Measurements from ENCODE around the gene SELENON.

The SELENON gene

DNA sequence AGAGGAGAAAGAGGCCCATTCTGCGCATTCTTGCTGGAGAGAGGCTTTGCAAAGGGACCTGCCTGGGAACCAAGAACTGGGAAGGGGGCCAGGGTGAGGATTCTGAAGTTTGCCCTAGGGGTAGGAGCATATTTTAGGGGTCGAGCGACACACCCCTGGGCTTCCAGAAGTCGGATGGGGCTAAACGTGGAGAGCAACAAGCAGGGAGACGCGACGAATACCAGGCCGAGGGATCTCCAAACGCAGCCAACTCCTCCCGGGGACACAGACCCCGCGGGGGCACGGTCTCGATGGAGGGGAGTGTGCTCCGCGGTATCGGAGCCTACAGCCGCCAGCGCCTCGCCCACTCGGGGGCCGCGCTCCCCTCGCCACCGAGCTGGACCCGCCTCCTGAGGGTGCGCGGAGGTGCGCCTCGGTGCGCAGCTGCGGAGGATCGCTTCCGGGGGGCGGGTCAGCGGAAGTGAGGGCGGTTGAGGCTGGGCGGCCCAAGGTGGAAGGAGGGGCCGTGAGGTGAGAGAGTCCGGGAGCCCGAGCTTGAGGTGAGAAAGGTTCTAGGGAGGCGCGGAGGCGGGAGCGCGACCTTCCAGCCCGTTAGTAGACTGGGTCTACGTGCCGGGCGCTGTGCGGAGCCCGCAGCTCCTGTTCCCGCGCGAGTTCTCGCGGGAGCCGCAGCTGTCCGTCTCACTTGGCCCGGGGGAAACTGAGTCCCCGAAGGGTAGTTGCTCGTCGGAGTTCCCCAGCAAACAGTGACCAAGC is 19.7 kb downstream of the SELENON start, which contains the start of gene MTFR1L (continued):
- TF ChIP-seq SALL2 (tag by site-specific recombination; IDR thresholded peaks at IDR 0.05; ENCODE audit: borderline replicate concordance) (no peak), ZBTB48 (tag by site-specific recombination; IDR thresholded peaks at IDR 0.05) (peak; percentile 99), ZEB2 (tag by site-specific recombination; IDR thresholded peaks at IDR 0.05) (peak; percentile 78), ZNF248 (tag by site-specific recombination; IDR thresholded peaks at IDR 0.05) (no peak), ZNF571 (tag by site-specific recombination; IDR thresholded peaks at IDR 0.05) (no peak), ZNF394 (tag by site-specific recombination; IDR thresholded peaks at IDR 0.05; ENCODE audit: borderline replicate concordance) (no peak), ZNF843 (tag by site-specific recombination; IDR thresholded peaks at IDR 0.05) (0 out of 2 replicates have a peak, but pooled peaks have one; percentile 26), ZNF521 (tag by site-specific recombination; IDR thresholded peaks at IDR 0.05) (no peak), RBAK (tag by site-specific recombination; IDR thresholded peaks at IDR 0.05) (no peak), MZF1 (tag by site-specific recombination; IDR thresholded peaks at IDR 0.05; ENCODE audit: borderline replicate concordance) (peak; percentile 52; the same call in 1 of the 2 replicates), ZNF335 (tag by site-specific recombination; conservative IDR thresholded peaks at IDR 0.05) (peak; percentile 77; the same call in 1 of the 2 replicates), ZXDB (tag by site-specific recombination; IDR thresholded peaks at IDR 0.05) (peak; percentile 66), ZNF37A (tag by site-specific recombination; IDR thresholded peaks at IDR 0.05) (peak; percentile 85), BCL11A (tag by site-specific recombination; IDR thresholded peaks at IDR 0.05; ENCODE audit: low read depth) (peak; percentile 75), ZNF629 (tag by site-specific recombination; IDR thresholded peaks at IDR 0.05) (0 out of 2 replicates have a peak, but pooled peaks have one; percentile 26), ZNF292 (tag by site-specific recombination; IDR thresholded peaks at IDR 0.05; ENCODE audit: borderline replicate concordance, low read depth) (no peak), ZNF660 (tag by site-specific recombination; IDR thresholded peaks at IDR 0.05) (0 out of 2 replicates have a peak, but pooled peaks have one; percentile 22), ZFHX2 (tag by site-specific recombination; conservative IDR thresholded peaks at IDR 0.05) (peak; percentile 96), ZNF473 (tag by site-specific recombination; IDR thresholded peaks at IDR 0.05) (no peak), GLIS2 (tag by site-specific recombination; IDR thresholded peaks at IDR 0.05) (peak; percentile 85), ZNF324 (tag by site-specific recombination; IDR thresholded peaks at IDR 0.05) (peak; percentile 16), KLF16 (tag by site-specific recombination; IDR thresholded peaks at IDR 0.05) (peak; percentile 95)
- TF ChIP-seq, protein P1, sequence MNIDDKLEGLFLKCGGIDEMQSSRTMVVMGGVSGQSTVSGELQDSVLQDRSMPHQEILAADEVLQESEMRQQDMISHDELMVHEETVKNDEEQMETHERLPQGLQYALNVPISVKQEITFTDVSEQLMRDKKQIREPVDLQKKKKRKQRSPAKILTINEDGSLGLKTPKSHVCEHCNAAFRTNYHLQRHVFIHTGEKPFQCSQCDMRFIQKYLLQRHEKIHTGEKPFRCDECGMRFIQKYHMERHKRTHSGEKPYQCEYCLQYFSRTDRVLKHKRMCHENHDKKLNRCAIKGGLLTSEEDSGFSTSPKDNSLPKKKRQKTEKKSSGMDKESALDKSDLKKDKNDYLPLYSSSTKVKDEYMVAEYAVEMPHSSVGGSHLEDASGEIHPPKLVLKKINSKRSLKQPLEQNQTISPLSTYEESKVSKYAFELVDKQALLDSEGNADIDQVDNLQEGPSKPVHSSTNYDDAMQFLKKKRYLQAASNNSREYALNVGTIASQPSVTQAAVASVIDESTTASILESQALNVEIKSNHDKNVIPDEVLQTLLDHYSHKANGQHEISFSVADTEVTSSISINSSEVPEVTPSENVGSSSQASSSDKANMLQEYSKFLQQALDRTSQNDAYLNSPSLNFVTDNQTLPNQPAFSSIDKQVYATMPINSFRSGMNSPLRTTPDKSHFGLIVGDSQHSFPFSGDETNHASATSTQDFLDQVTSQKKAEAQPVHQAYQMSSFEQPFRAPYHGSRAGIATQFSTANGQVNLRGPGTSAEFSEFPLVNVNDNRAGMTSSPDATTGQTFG (tag by site-specific recombination; IDR thresholded peaks at IDR 0.05; ENCODE audit: borderline replicate concordance): 0 out of 2 replicates have a peak, but pooled peaks have one; percentile 3
- TF ChIP-seq, protein P2, sequence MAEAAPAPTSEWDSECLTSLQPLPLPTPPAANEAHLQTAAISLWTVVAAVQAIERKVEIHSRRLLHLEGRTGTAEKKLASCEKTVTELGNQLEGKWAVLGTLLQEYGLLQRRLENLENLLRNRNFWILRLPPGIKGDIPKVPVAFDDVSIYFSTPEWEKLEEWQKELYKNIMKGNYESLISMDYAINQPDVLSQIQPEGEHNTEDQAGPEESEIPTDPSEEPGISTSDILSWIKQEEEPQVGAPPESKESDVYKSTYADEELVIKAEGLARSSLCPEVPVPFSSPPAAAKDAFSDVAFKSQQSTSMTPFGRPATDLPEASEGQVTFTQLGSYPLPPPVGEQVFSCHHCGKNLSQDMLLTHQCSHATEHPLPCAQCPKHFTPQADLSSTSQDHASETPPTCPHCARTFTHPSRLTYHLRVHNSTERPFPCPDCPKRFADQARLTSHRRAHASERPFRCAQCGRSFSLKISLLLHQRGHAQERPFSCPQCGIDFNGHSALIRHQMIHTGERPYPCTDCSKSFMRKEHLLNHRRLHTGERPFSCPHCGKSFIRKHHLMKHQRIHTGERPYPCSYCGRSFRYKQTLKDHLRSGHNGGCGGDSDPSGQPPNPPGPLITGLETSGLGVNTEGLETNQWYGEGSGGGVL (tag by site-specific recombination; IDR thresholded peaks at IDR 0.05): peak; percentile 75
- TF ChIP-seq, protein P3, sequence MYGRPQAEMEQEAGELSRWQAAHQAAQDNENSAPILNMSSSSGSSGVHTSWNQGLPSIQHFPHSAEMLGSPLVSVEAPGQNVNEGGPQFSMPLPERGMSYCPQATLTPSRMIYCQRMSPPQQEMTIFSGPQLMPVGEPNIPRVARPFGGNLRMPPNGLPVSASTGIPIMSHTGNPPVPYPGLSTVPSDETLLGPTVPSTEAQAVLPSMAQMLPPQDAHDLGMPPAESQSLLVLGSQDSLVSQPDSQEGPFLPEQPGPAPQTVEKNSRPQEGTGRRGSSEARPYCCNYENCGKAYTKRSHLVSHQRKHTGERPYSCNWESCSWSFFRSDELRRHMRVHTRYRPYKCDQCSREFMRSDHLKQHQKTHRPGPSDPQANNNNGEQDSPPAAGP (tag by site-specific recombination; IDR thresholded peaks at IDR 0.05): peak; percentile 63
- TF ChIP-seq, protein P4, sequence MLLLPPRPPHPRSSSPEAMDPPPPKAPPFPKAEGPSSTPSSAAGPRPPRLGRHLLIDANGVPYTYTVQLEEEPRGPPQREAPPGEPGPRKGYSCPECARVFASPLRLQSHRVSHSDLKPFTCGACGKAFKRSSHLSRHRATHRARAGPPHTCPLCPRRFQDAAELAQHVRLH (tag by site-specific recombination; IDR thresholded peaks at IDR 0.05): peak; percentile 85
- TF ChIP-seq, protein P5, sequence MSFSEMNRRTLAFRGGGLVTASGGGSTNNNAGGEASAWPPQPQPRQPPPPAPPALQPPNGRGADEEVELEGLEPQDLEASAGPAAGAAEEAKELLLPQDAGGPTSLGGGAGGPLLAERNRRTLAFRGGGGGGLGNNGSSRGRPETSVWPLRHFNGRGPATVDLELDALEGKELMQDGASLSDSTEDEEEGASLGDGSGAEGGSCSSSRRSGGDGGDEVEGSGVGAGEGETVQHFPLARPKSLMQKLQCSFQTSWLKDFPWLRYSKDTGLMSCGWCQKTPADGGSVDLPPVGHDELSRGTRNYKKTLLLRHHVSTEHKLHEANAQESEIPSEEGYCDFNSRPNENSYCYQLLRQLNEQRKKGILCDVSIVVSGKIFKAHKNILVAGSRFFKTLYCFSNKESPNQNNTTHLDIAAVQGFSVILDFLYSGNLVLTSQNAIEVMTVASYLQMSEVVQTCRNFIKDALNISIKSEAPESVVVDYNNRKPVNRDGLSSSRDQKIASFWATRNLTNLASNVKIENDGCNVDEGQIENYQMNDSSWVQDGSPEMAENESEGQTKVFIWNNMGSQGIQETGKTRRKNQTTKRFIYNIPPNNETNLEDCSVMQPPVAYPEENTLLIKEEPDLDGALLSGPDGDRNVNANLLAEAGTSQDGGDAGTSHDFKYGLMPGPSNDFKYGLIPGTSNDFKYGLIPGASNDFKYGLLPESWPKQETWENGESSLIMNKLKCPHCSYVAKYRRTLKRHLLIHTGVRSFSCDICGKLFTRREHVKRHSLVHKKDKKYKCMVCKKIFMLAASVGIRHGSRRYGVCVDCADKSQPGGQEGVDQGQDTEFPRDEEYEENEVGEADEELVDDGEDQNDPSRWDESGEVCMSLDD (tag by site-specific recombination; IDR thresholded peaks at IDR 0.05): peak; percentile 83; the same call in 1 of the 2 replicates
- TF ChIP-seq, protein P6, sequence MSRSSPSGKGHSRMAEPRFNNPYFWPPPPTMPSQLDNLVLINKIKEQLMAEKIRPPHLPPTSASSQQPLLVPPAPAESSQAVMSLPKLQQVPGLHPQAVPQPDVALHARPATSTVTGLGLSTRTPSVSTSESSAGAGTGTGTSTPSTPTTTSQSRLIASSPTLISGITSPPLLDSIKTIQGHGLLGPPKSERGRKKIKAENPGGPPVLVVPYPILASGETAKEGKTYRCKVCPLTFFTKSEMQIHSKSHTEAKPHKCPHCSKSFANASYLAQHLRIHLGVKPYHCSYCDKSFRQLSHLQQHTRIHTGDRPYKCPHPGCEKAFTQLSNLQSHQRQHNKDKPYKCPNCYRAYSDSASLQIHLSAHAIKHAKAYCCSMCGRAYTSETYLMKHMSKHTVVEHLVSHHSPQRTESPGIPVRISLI (tag by site-specific recombination; IDR thresholded peaks at IDR 0.05): no peak
- TF ChIP-seq, protein P7, sequence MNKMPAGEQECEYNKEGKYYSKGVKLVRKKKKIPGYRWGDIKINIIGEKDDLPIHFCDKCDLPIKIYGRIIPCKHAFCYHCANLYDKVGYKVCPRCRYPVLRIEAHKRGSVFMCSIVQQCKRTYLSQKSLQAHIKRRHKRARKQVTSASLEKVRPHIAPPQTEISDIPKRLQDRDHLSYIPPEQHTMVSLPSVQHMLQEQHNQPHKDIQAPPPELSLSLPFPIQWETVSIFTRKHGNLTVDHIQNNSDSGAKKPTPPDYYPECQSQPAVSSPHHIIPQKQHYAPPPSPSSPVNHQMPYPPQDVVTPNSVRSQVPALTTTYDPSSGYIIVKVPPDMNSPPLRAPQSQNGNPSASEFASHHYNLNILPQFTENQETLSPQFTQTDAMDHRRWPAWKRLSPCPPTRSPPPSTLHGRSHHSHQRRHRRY (tag by site-specific recombination; IDR thresholded peaks at IDR 0.05): 0 out of 2 replicates have a peak, but pooled peaks have one; percentile 11

Measured in HEK293 (cell line).